ENCODE results near the gene PRLR. TPM values are rescaled to one million over a fixed set of nuclear protein-coding genes. Genes with fewer than 3 reads are reported as not detected.

Gene PRLR
- total and polyA plus RNA-seq, 9 of the 15 experiments (the other 6 are each of a cell fraction or from before 2014, with no cell fraction given) = 0.02 TPM; not detected in 8

GRCh38 chr5:35120715-35121114 is 109.6 kb downstream of the PRLR start:
- H3K79me2 ChIP-seq (ENCODE audit: control insufficient read depth, insufficient read depth, low read length) = no peaks in the 10 kb centered on the region
- no peak overlapping the region for H3K27ac ChIP-seq (ENCODE audit: extremely low read depth, low read depth, low read length)
- H3K9me1 ChIP-seq (ENCODE audit: control insufficient read depth, insufficient read depth, low read length) = no peaks in the 10 kb centered on the region
- no peaks in the 10 kb centered on the region for H3K36me3 ChIP-seq (ENCODE audit: control insufficient read depth, insufficient read depth, low read length)
- no TSS peak for BruUV-seq (replicated peaks)
- H3K9ac ChIP-seq (ENCODE audit: insufficient read depth in 1 of 2, low read depth in 2 of 2, low read length in 2 of 2) = no peak overlapping the region
- DNase-seq (ENCODE audit: extremely low read depth in 1 of 4, low spot score in 3 of 4) = no peak
- CTCF ChIA-PET (ENCODE audit: low intra/inter-chr PET ratio) = no interaction called here
- intact Hi-C loops (cut with micrococcal nuclease) (no loop called here), in situ Hi-C loops (cut with MboI) (no loop called here)
- POLR2A ChIA-PET = no interaction called here
- WGBS (ENCODE audit: insufficient coverage, low coverage, missing lambda C conversion rate) = 0% methylated on average over 1 of the region's 1 CpG
- H3K9me3 ChIP-seq (replicated peaks; ENCODE audit: control insufficient read depth, insufficient read depth, low read depth, low read length) = no peaks in the 10 kb centered on the region
- no peak overlapping the region for H3K4me2 ChIP-seq (ENCODE audit: insufficient read depth, low read length)
- FAIRE-seq = no peak
- TF ChIP-seq NR3C1 (CRISPR knock-in tag; IDR thresholded peaks at IDR 0.05) (no peak), HMG20A (CRISPR knock-in tag; conservative IDR thresholded peaks at IDR 0.05) (no peak), ZC3H11A (IDR thresholded peaks at IDR 0.05; ENCODE audit: low read depth, low read length) (no peak), IFI16 (CRISPR knock-in tag; IDR thresholded peaks at IDR 0.05) (no peak), ZEB2 (IDR thresholded peaks at IDR 0.05) (no peak), E2F5 (CRISPR knock-in tag; IDR thresholded peaks at IDR 0.05) (no peak), ILK (tag; IDR thresholded peaks at IDR 0.05; ENCODE audit: borderline replicate concordance, low read depth) (no peak), RFX1 (IDR thresholded peaks at IDR 0.05) (no peak), SRSF7 (optimal IDR thresholded peaks at IDR 0.05; ENCODE audit: low read depth, low read length) (no peak), NBN (IDR thresholded peaks at IDR 0.05; ENCODE audit: low read depth) (no peak), ETV1 (tag; conservative IDR thresholded peaks at IDR 0.05; ENCODE audit: low read depth) (no peak)
- TF ChIP-seq, protein P1, sequence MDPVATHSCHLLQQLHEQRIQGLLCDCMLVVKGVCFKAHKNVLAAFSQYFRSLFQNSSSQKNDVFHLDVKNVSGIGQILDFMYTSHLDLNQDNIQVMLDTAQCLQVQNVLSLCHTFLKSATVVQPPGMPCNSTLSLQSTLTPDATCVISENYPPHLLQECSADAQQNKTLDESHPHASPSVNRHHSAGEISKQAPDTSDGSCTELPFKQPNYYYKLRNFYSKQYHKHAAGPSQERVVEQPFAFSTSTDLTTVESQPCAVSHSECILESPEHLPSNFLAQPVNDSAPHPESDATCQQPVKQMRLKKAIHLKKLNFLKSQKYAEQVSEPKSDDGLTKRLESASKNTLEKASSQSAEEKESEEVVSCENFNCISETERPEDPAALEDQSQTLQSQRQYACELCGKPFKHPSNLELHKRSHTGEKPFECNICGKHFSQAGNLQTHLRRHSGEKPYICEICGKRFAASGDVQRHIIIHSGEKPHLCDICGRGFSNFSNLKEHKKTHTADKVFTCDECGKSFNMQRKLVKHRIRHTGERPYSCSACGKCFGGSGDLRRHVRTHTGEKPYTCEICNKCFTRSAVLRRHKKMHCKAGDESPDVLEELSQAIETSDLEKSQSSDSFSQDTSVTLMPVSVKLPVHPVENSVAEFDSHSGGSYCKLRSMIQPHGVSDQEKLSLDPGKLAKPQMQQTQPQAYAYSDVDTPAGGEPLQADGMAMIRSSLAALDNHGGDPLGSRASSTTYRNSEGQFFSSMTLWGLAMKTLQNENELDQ (CRISPR knock-in tag; IDR thresholded peaks at IDR 0.05; ENCODE audit: borderline replicate concordance) = no peak
- TF ChIP-seq, protein P2, sequence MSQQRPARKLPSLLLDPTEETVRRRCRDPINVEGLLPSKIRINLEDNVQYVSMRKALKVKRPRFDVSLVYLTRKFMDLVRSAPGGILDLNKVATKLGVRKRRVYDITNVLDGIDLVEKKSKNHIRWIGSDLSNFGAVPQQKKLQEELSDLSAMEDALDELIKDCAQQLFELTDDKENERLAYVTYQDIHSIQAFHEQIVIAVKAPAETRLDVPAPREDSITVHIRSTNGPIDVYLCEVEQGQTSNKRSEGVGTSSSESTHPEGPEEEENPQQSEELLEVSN (IDR thresholded peaks at IDR 0.05; ENCODE audit: borderline replicate concordance in 1 of 2, extremely low read depth in 1 of 2, insufficient read depth in 1 of 2, insufficient read length in 1 of 2, low read depth in 1 of 2, low read length in 1 of 2, poor library complexity in 1 of 2, severe bottlenecking in 1 of 2) = no peak
- H3K4me3 ChIP-seq = no peak overlapping the region
- ATAC-seq = no peak
- H3K27me3 ChIP-seq (ENCODE audit: control insufficient read depth in 2 of 2, insufficient read depth in 2 of 2, low read length in 2 of 2) = no peaks in the 10 kb centered on the region
- no peaks in the 10 kb centered on the region for H4K20me1 ChIP-seq (replicated peaks; ENCODE audit: control insufficient read depth, insufficient read depth, low read length)
- no peak overlapping the region for H2AFZ ChIP-seq (ENCODE audit: low read depth, low read length)
- no peaks in the 10 kb centered on the region for H3K4me1 ChIP-seq (replicated peaks in 1 of 2; ENCODE audit: control insufficient read depth in 2 of 2, insufficient read depth in 2 of 2, low read length in 2 of 2)

All from K562 (cell line).